GM12864 (cell line): ENCODE results near the gene VSTM2B.

Experiments
- DNase-seq: peaks from one replicate; pipeline ENCODE4 v3.0.0-alpha.2; 2011; ENCODE audit warnings: low read depth
- H3K4me3 ChIP-seq: 2 replicates; pipeline ENCODE4 v1.5.1; 2011; ENCODE audit warnings: mild to moderate bottlenecking, low read depth, low read length, control low read depth
- TF ChIP-seq, protein P1 (sequence below): IDR thresholded peaks from 2 replicates; pipeline ENCODE4 v1.5.1; 2011; ENCODE audit warnings: low read depth, mild to moderate bottlenecking, moderate library complexity, low read length, control low read depth, inconsistent platforms; ENCODE audit errors: missing control alignments

The VSTM2B gene

DNA sequence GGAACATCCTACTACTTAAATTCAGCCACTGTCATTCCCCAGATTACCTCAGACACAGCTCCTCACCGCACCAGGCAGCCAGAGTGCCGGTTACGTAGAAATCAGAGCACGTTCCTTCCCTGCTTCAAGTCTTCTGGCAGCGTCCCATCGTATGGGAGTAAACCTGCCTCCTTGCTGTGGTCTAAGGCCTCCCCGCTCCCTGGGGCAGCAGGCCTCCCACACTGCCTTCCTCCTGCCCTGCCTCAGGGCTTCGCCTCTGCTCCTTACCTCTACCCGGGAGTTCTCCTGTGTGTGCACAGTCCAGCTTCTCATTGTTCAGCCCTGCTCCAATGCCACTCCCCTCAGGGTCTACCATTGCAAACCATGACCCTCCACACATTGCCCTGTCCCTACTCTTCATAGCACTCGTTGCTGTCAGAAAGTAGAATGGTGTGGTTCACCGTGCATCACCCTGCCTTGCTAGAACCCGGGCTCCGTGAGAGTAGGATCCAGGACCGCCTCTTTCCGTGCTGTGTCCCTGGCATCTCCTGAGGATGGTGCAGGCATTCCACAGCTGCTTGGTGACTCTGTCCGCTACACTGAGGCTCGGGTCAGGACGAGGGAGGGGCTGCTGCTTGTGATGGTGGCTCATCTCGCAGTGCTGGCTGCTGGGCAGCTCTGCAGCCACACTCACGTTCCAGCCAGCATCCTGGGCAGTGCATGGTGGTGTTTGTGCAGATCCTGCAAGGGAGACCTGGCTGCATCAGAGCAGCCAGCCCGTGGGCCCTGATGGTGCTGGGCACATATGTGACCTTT lies 87.2 kb downstream of the VSTM2B start:
- no peak overlapping the region for H3K4me3 ChIP-seq
- TF ChIP-seq, protein P1, sequence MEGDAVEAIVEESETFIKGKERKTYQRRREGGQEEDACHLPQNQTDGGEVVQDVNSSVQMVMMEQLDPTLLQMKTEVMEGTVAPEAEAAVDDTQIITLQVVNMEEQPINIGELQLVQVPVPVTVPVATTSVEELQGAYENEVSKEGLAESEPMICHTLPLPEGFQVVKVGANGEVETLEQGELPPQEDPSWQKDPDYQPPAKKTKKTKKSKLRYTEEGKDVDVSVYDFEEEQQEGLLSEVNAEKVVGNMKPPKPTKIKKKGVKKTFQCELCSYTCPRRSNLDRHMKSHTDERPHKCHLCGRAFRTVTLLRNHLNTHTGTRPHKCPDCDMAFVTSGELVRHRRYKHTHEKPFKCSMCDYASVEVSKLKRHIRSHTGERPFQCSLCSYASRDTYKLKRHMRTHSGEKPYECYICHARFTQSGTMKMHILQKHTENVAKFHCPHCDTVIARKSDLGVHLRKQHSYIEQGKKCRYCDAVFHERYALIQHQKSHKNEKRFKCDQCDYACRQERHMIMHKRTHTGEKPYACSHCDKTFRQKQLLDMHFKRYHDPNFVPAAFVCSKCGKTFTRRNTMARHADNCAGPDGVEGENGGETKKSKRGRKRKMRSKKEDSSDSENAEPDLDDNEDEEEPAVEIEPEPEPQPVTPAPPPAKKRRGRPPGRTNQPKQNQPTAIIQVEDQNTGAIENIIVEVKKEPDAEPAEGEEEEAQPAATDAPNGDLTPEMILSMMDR, result no peak
- DNase-seq, result no peak

DNA sequence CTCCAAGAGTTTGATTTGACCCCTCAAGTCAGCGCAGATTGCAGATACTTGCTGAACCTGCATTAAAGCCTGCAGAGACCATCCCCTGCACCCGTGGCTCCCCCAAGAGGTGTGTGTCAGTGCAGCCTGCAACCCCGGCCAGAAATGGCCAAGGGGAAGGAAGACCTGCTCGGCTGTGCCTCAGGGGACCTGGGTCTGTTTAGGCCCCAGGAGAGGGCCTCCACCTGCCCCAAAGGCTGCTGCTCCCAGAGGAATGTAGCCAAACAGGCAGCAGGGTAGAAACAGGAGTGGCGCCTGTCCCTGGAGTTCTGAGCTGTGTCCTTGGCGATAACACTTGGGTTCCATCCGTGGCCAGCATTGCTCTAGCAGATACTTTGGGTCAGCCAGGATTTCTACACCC lies 88.3 kb downstream of the VSTM2B start:
- no peak for DNase-seq
- TF ChIP-seq, protein P1, result no peak
- no peak overlapping the region for H3K4me3 ChIP-seq
